AG08396 (cell line): Measurements from ENCODE around the gene SLC25A17.
A peak's percentile ranks its signal among the peaks of the same experiment; 100 is the strongest.
"Not testable (repeated sequence)": the region's sequence is repeated elsewhere in the genome, so short reads cannot be mapped to it uniquely, and the experiment has no call there.

Source experiments
- DNase-seq: peaks from one replicate; pipeline ENCODE4 v3.0.0; 2012; ENCODE audit warnings: low spot score, mixed read lengths

Gene SLC25A17

GRCh38 chr22:40818747-40819598 lies at the start of gene SLC25A17:
Gene SLC25A17 (minus strand): TSS chr22:40819346. CDS start chr22:40819248, 98 bp downstream.
- DNase-seq: peak; percentile 96

- not testable (repeated sequence) for DNase-seq
Observed at GRCh38 chr22:40868379-40868778, 49.2 kb upstream of the SLC25A17 start.

DNA sequence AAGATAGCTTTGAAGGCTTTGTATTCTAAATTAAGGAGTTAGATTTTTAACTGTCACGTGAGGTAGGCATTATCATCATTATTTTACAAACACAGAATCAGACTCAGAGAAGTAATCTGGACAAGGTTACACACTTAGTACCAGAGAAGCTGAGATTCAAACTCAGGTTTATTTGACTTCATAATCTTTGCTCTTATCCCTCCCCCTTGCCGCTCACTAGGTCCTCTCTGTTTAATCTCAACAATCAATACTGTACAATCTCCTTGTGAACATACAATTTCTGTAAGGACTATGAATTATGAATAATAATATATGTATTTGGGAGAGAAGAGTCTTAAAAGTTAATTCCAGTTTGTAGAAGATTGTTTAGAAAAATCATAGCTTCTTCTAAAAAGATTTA lies 48.0 kb upstream of the SLC25A17 start:
- no peak for DNase-seq

GRCh38 chr22:40862537-40862936 lies 43.4 kb upstream of the SLC25A17 start:
- no peak for DNase-seq

DNA sequence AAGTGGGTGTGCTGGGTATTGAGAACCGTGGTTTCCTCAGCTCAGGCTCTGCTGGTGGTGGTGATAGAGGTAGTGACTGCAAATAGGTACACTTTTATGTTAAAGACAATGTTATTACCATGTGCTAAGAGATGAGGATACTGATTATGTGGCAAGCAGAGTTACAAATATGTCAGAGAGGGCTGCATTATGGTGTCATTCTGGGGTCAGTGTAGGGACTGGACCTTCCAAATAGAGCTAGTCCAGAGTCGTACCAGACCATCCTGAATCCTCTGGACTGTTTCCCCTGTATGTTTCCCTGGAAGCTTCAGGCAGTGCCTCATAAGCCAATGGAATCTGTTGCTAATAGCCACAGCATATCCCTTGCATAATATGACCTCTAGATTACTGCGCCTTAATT lies 42.9 kb upstream of the SLC25A17 start, which contains the start of gene DNAJB7:
DNAJB7 (minus strand) TSS at position 101 of the 400 bp plus-strand sequence. CDS start 119 bp downstream, outside the sequence.
- no peak for DNase-seq

- DNase-seq: no peak
Observed at GRCh38 chr22:40857309-40857855, 38.2 kb upstream of the SLC25A17 start.

- peak; percentile 93 for DNase-seq
Observed at GRCh38 chr22:40856513-40857308, 37.6 kb upstream of the SLC25A17 start, which contains the start of the genes ST13 and XPNPEP3. Gene ST13 (minus strand): TSS chr22:40856639. CDS start chr22:40856540, 99 bp downstream. Gene XPNPEP3 (plus strand): TSS chr22:40857148. CDS start chr22:40857182, 34 bp downstream.

GRCh38 chr22:40855979-40856512 lies 36.9 kb upstream of the SLC25A17 start:
- peak; percentile 18 for DNase-seq

GRCh38 chr22:40855071-40855978 lies 36.2 kb upstream of the SLC25A17 start:
- DNase-seq: no peak

DNA sequence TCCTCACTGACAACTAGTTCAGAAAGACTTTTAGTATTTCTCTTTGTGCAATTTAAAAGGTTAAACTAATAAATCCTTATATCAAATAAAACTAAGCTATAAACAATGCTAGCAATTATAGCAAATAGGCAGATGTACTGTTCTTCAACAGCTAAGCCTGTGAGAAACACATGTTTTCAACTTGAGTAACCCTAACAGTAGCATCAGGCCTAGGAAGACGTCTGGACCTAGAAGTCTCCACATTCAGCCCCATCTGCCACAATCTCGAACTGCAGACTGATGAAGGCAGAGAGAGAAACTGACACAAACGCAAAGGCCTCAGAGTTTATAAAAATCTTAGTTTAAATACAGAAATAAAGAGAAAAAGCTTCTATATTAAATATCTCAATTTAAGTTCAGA lies 34.8 kb upstream of the SLC25A17 start:
- DNase-seq: no peak

- DNase-seq: no peak
Observed at GRCh38 chr22:40853333-40853732, 34.2 kb upstream of the SLC25A17 start.

DNA sequence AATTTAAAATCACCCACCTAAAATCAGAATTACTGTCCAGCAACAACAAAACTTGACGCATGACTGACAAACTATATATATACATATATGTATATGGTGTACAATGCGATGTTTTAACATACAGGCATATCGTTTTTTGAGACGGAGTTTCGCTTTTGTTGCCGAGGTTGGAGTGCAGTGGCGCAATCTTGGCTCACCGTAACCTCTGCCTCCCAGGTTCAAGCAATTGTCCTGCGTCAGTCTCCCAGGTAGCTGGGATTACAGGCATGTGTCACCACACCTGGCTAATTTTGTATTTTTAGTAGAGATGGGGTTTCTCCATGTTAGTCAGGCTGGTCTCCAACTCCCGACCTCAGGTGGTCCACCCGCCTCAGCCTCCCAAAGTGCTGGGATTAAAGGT lies 26.7 kb upstream of the SLC25A17 start:
- not testable (repeated sequence) for DNase-seq

- DNase-seq: no peak
Observed at GRCh38 chr22:40844951-40845350, 25.8 kb upstream of the SLC25A17 start.

- DNase-seq: no peak
Observed at GRCh38 chr22:40838486-40838885, 19.3 kb upstream of the SLC25A17 start.

GRCh38 chr22:40834619-40835018 lies 15.5 kb upstream of the SLC25A17 start:
- DNase-seq: no peak

- no peak for DNase-seq
Observed at GRCh38 chr22:40829131-40829530, 10.0 kb upstream of the SLC25A17 start.

- no peak for DNase-seq
Observed at GRCh38 chr22:40826984-40827741, 8.0 kb upstream of the SLC25A17 start.

GRCh38 chr22:40826292-40826691 lies 7.1 kb upstream of the SLC25A17 start:
- not testable (repeated sequence) for DNase-seq

- no peak for DNase-seq
Observed at GRCh38 chr22:40823426-40823825, 4.3 kb upstream of the SLC25A17 start.

DNA sequence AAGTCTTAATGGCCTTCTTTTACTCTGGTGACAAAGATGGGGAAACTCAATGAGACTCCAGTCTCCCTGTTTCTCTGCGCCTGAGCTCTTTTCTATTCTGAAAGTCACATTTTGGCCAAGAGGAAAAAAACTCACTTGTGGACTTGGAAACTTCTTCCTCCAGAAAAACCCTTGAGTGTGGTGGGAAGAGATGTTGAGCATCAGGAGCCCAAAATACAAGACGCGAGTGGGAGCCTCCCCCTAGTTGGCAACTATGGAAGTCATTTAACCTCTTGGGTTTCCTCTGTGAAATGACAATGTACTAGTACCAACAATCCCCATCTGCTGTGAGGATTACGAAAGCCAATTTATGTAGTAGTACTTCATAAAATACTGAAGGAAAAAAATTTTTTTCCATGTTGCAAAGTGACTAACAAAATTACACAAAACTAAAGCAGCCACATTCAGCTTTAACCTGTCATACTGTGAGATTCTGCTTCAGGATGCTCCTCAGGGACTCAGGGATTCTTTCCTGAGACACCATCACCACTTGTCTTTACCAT lies 524 bp upstream of the SLC25A17 start:
- DNase-seq: peak; percentile 35
